SHP77 treated with DMSO at 0.1 percent for 48 hours (cell line): Measurements from ENCODE around the gene RAB11FIP5.
"Not testable (repeated sequence)": the region's sequence is repeated elsewhere in the genome, so short reads cannot be mapped to it uniquely, and the experiment has no call there.

ENCODE experiments used
- DNase-seq: peaks from one replicate; lab custom pipeline; 2025; lab: John Stamatoyannopoulos, UW

Gene RAB11FIP5

GRCh38 chr2:73069855-73070642, 42.7 kb downstream of the RAB11FIP5 start:
- no peak for DNase-seq

- no peak for DNase-seq
Measured at GRCh38 chr2:73069041-73069854, 43.5 kb downstream of the RAB11FIP5 start.

GRCh38 chr2:73068147-73068546, 44.6 kb downstream of the RAB11FIP5 start:
- DNase-seq: no peak

GRCh38 chr2:73067043-73067442, 45.7 kb downstream of the RAB11FIP5 start:
- no peak for DNase-seq

- not testable (repeated sequence) for DNase-seq
Measured at GRCh38 chr2:73065070-73065469, 47.7 kb downstream of the RAB11FIP5 start.

- no peak for DNase-seq
Measured at GRCh38 chr2:73063909-73064875, 48.6 kb downstream of the RAB11FIP5 start.

GRCh38 chr2:73063472-73063871, 49.3 kb downstream of the RAB11FIP5 start:
- DNase-seq: no peak

- no peak for DNase-seq
Measured at GRCh38 chr2:73059106-73059505, 53.6 kb downstream of the RAB11FIP5 start.

GRCh38 chr2:73054980-73055379, 57.8 kb downstream of the RAB11FIP5 start:
- no peak for DNase-seq

- no peak for DNase-seq
Measured at GRCh38 chr2:73053316-73054114, 59.2 kb downstream of the RAB11FIP5 start.

GRCh38 chr2:73050121-73050545, 62.6 kb downstream of the RAB11FIP5 start:
- no peak for DNase-seq

- no peak for DNase-seq
Measured at GRCh38 chr2:73043929-73044832, 68.6 kb downstream of the RAB11FIP5 start.

- no peak for DNase-seq
Measured at GRCh38 chr2:73043276-73043675, 69.5 kb downstream of the RAB11FIP5 start.

- DNase-seq: no peak
Measured at GRCh38 chr2:73037947-73038585, 74.7 kb downstream of the RAB11FIP5 start.

GRCh38 chr2:73036766-73037165, 76.0 kb downstream of the RAB11FIP5 start:
- no peak for DNase-seq

GRCh38 chr2:73035899-73036711, 76.6 kb downstream of the RAB11FIP5 start:
- no peak for DNase-seq

GRCh38 chr2:73034661-73035375, 77.9 kb downstream of the RAB11FIP5 start:
- no peak for DNase-seq

- DNase-seq: no peak
Measured at GRCh38 chr2:73033766-73034381, 78.9 kb downstream of the RAB11FIP5 start.
